Peyer's patch (tissue), 4 donors: Measurements from ENCODE around the gene DGKI. TPM values are rescaled to one million over a fixed set of nuclear protein-coding genes. Genes with fewer than 3 reads are reported as not detected.

Source experiments
- DNase-seq, 3 donors: peaks; one replicate each; pipeline ENCODE4 v3.0.0-alpha.2; 2017 to 2019
- H3K27ac ChIP-seq, 4 donors: fragments of 200-600 bp; sonication (generic); one replicate each; pipeline ENCODE4 v1.5.1; 2016 to 2019
- H3K27me3 ChIP-seq, 2 donors: fragments of 200-600 bp; sonication (generic); one replicate each; pipeline ENCODE4 v1.5.1; 2019
- H3K36me3 ChIP-seq, 3 donors: fragments of 200-600 bp; sonication (generic); one replicate each; pipeline ENCODE4 v1.5.1; 2016 to 2019
- H3K4me1 ChIP-seq, 4 donors: fragments of 200-600 bp; sonication (generic); one replicate each; pipeline ENCODE4 v1.5.1; 2016 to 2019
- H3K4me3 ChIP-seq, 4 donors: fragments of 200-600 bp; sonication (generic); 1 replicate in 3 of 4; 2 replicates in 1 of 4; pipeline ENCODE4 v1.5.1; 2016 to 2019; ENCODE audit warnings: mild to moderate bottlenecking in 1 of 4
- H3K9me3 ChIP-seq, 4 donors: fragments of 200-600 bp; sonication (generic); one replicate each; pipeline ENCODE4 v1.5.1; 2016 to 2019; ENCODE audit warnings: mild to moderate bottlenecking in 1 of 4
- POLR2A ChIP-seq, 2 donors: fragments of 450-650 bp; IDR thresholded peaks; one replicate each; pipeline ENCODE4 v1.5.1; 2017; ENCODE audit warnings: antibody characterized with exemption in 2 of 2, mild to moderate bottlenecking in 2 of 2, moderate library complexity in 2 of 2
- total RNA-seq, 4 donors: library from RNA; depleted of rRNA; stranded (reverse); fragments of >200 nt; gene quantifications; one replicate each; pipeline ENCODE4 v1.1.0, GENCODE V29; 2016
- TF ChIP-seq, protein P1 (sequence below), 6 experiments: fragments of 450-650 bp in 4 of 6; fragments of 200-600 bp in 2 of 6; sonication (generic) in 1 of 6; IDR thresholded peaks; one replicate each; pipeline ENCODE4 v1.5.1; 2017 to 2019; ENCODE audit warnings: antibody characterized with exemption in 6 of 6, mild to moderate bottlenecking in 3 of 6, moderate library complexity in 1 of 6

DGKI gene
- total RNA-seq, 4 donors from 2014 or later, result 0.19 to 0.40 (median 0.35) TPM; not detected in 1

DNA sequence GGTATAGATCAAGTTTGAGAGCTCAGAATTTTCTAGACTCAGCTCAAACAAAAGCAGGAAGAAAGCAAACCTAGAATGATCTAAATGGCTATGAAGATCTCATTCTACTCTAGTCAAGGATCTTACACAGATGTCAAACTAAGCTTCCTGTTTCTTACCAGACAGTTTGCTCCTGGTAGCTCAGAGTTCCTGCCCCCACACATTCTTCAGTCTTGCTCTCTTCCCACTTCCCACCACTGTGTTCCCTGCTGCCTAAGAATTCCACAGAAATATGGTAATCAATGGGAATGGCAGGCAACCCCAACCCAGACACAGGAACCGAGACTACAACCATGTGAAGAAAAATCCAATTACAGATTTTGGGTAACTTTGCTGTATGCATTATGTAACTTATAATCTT lies 369.8 kb downstream of the DGKI start:
- Histone ChIP-seq H3K27ac (no peak overlapping the region), H3K4me1 (no peaks in the 10 kb centered on the region)
- no peak for TF ChIP-seq POLR2A (IDR thresholded peaks at IDR 0.05)
- TF ChIP-seq, protein P1, sequence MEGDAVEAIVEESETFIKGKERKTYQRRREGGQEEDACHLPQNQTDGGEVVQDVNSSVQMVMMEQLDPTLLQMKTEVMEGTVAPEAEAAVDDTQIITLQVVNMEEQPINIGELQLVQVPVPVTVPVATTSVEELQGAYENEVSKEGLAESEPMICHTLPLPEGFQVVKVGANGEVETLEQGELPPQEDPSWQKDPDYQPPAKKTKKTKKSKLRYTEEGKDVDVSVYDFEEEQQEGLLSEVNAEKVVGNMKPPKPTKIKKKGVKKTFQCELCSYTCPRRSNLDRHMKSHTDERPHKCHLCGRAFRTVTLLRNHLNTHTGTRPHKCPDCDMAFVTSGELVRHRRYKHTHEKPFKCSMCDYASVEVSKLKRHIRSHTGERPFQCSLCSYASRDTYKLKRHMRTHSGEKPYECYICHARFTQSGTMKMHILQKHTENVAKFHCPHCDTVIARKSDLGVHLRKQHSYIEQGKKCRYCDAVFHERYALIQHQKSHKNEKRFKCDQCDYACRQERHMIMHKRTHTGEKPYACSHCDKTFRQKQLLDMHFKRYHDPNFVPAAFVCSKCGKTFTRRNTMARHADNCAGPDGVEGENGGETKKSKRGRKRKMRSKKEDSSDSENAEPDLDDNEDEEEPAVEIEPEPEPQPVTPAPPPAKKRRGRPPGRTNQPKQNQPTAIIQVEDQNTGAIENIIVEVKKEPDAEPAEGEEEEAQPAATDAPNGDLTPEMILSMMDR (IDR thresholded peaks at IDR 0.05), result no peak

GRCh38 chr7:137475966-137476365 lies 370.8 kb downstream of the DGKI start:
- Histone ChIP-seq H3K4me1 (no peaks in the 10 kb centered on the region), H3K9me3 (no peaks in the 10 kb centered on the region), H3K36me3 (no peaks in the 10 kb centered on the region), H3K4me3 (no peak overlapping the region), H3K27me3 (no peaks in the 10 kb centered on the region), H3K27ac (no peak overlapping the region)
- TF ChIP-seq, protein P1 (IDR thresholded peaks at IDR 0.05), result no peak
- TF ChIP-seq POLR2A (IDR thresholded peaks at IDR 0.05), result no peak
- no peak for DNase-seq

More for the DNA sequence above, 369.8 kb downstream of the DGKI start:
- H3K36me3 ChIP-seq, result no peaks in the 10 kb centered on the region
- no peak for DNase-seq
- no peaks in the 10 kb centered on the region for H3K9me3 ChIP-seq
- no peaks in the 10 kb centered on the region for H3K27me3 ChIP-seq
- H3K4me3 ChIP-seq, result no peak overlapping the region

DNA sequence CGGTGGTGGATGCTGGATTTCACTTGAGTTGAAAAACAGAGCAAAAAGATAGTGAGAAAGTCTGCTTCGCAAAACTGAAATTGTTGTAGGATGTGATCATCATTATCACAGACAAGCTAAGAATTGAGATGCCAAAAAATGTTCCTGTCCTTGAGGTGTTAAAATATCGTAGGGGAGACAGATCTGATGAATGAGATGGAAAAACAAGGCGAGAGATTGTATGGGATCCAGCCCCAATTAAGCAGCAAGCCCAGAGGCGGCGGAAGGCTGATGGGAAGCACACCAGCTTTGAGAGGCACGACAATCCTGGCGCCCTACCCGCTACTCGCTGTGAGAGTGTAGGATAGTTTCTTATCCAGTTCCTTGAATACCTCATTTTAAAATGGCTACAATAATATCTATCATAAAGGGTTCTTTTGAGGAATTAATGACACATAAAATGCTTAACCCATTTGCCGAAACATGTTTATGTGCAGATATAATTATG lies 372.2 kb downstream of the DGKI start:
- no peak for DNase-seq
- Histone ChIP-seq H3K4me3 (no peak overlapping the region), H3K36me3 (no peaks in the 10 kb centered on the region), H3K27ac (no peak overlapping the region), H3K9me3 (no peaks in the 10 kb centered on the region), H3K4me1 (no peaks in the 10 kb centered on the region), H3K27me3 (no peaks in the 10 kb centered on the region)
- TF ChIP-seq, protein P1 (IDR thresholded peaks at IDR 0.05), result no peak
- no peak for TF ChIP-seq POLR2A (IDR thresholded peaks at IDR 0.05)

GRCh38 chr7:137471128-137471527 lies 375.6 kb downstream of the DGKI start:
- DNase-seq, result no peak
- no peak for TF ChIP-seq POLR2A (IDR thresholded peaks at IDR 0.05)
- TF ChIP-seq, protein P1 (IDR thresholded peaks at IDR 0.05), result no peak
- H3K4me1 ChIP-seq, result no peaks in the 10 kb centered on the region

GRCh38 chr7:137469858-137470257 lies 376.9 kb downstream of the DGKI start:
- no peaks in the 10 kb centered on the region for H3K9me3 ChIP-seq
- no peaks in the 10 kb centered on the region for H3K36me3 ChIP-seq
- no peak overlapping the region for H3K4me3 ChIP-seq
- no peak overlapping the region for H3K27ac ChIP-seq
- no peak for DNase-seq
- no peaks in the 10 kb centered on the region for H3K27me3 ChIP-seq
- TF ChIP-seq POLR2A (IDR thresholded peaks at IDR 0.05), result no peak
- TF ChIP-seq, protein P1 (IDR thresholded peaks at IDR 0.05), result no peak
- H3K4me1 ChIP-seq, result no peaks in the 10 kb centered on the region

More at GRCh38 chr7:137471128-137471527, 375.6 kb downstream of the DGKI start:
- Histone ChIP-seq H3K36me3 (no peaks in the 10 kb centered on the region), H3K9me3 (no peaks in the 10 kb centered on the region), H3K27ac (no peak overlapping the region), H3K27me3 (no peaks in the 10 kb centered on the region), H3K4me3 (no peak overlapping the region)
